ENCODE measurements around the gene SLC22A6. TPM values are rescaled to one million over a fixed set of nuclear protein-coding genes. Genes with fewer than 3 reads are reported as not detected.
A peak's percentile ranks its signal among the peaks of the same experiment; 100 is the strongest.

The SLC22A6 gene
- total and polyA plus RNA-seq, 2 experiments from 2014 or later = not detected

- no peak overlapping the region for H3K27ac Mint-ChIP-seq
- peaks cover 23% of the 10 kb centered on the region for H3K4me1 Mint-ChIP-seq
- no peaks in the 10 kb centered on the region for H3K36me3 Mint-ChIP-seq (ENCODE audit: low read depth)
- ATAC-seq = no peak
- Histone ChIP-seq H3K27ac (ENCODE audit: low read depth) (no peak overlapping the region), H3K27me3 (ENCODE audit: insufficient read depth) (no peaks in the 10 kb centered on the region), H3K4me2 (no peak overlapping the region), H3F3A (replicated peaks; ENCODE audit: low read depth) (no peaks in the 10 kb centered on the region), H3K79me2 (replicated peaks; ENCODE audit: insufficient read depth) (no peaks in the 10 kb centered on the region), H2AFZ (0 out of 2 replicates have a peak overlapping the region, but pooled peaks have one; percentile 38), H4K20me1 (replicated peaks; ENCODE audit: insufficient read depth) (no peaks in the 10 kb centered on the region), H3K4me3 (no peak overlapping the region), H3K36me3 (ENCODE audit: insufficient read depth) (no peaks in the 10 kb centered on the region), H3K9me2 (ENCODE audit: insufficient read depth) (no peaks in the 10 kb centered on the region), H3K4me1 (ENCODE audit: insufficient read depth) (peaks cover under 1% of the 10 kb centered on the region; the same call in 1 of the 2 replicates)
- DNase-seq (ENCODE audit: low spot score) = no peak
- TF ChIP-seq CTCF (conservative IDR thresholded peaks at IDR 0.05; ENCODE audit: low read depth in 2 of 2) (no peak), ZNF462 (CRISPR knock-in tag; IDR thresholded peaks at IDR 0.05) (no peak), EZH2phosphoT487 (IDR thresholded peaks at IDR 0.05; ENCODE audit: unreplicated experiment) (no peak), STAT1 (IDR thresholded peaks at IDR 0.05; ENCODE audit: unreplicated experiment) (no peak), JUNB (IDR thresholded peaks at IDR 0.05; ENCODE audit: unreplicated experiment) (no peak)
- no peak overlapping the region for H3K4me3 Mint-ChIP-seq
- no peaks in the 10 kb centered on the region for H3K9me3 Mint-ChIP-seq
- H3K27me3 Mint-ChIP-seq (ENCODE audit: insufficient read depth, low read depth, poor library complexity) = peaks cover 1% of the 10 kb centered on the region
Measured at GRCh38 chr11:63012430-63012829, 27.7 kb upstream of the SLC22A6 start.

Measured in GM23338 (cell line).